ENCODE data around the gene CYS1. TPM values are rescaled to one million over a fixed set of nuclear protein-coding genes. Genes with fewer than 3 reads are reported as not detected.

CYS1 gene
- total RNA-seq, 1 experiment from 2014 or later: 3.7 TPM

DNA sequence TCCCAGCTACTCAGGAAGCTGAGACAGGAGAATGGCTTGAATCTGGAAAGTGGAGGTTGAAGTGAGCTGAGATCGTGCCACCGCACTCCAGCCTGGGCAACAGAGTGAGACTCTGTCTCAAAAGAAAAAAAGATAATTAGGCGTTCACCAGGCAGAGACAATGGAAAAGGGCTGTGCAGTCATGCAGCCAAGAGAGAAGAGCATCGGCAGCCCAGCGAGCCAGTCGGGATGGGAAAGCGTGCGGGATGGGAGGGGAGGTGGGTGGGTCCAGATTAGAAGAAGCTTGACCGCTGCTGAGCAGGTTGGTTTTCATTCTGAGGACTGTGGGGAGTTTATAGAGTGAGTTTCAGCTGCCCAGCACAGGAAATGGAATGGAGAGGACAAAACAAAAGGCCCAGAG, 15.0 kb upstream of the CYS1 start (continued):
- TF ChIP-seq SIN3A (IDR thresholded peaks at IDR 0.05; ENCODE audit: low read depth) (no peak), RAD21 (IDR thresholded peaks at IDR 0.05; ENCODE audit: low read depth) (no peak), YY1 (IDR thresholded peaks at IDR 0.05; ENCODE audit: extremely low read depth, insufficient replicate concordance, low read depth, low read length) (no peak)

- no TSS peak for BruUV-seq (replicated peaks)
- TF ChIP-seq ZFX (IDR thresholded peaks at IDR 0.05): no peak
- no peak for TF ChIP-seq POLR2AphosphoS5 (IDR thresholded peaks at IDR 0.05; ENCODE audit: low read depth, low read length)
- TF ChIP-seq, protein P1, sequence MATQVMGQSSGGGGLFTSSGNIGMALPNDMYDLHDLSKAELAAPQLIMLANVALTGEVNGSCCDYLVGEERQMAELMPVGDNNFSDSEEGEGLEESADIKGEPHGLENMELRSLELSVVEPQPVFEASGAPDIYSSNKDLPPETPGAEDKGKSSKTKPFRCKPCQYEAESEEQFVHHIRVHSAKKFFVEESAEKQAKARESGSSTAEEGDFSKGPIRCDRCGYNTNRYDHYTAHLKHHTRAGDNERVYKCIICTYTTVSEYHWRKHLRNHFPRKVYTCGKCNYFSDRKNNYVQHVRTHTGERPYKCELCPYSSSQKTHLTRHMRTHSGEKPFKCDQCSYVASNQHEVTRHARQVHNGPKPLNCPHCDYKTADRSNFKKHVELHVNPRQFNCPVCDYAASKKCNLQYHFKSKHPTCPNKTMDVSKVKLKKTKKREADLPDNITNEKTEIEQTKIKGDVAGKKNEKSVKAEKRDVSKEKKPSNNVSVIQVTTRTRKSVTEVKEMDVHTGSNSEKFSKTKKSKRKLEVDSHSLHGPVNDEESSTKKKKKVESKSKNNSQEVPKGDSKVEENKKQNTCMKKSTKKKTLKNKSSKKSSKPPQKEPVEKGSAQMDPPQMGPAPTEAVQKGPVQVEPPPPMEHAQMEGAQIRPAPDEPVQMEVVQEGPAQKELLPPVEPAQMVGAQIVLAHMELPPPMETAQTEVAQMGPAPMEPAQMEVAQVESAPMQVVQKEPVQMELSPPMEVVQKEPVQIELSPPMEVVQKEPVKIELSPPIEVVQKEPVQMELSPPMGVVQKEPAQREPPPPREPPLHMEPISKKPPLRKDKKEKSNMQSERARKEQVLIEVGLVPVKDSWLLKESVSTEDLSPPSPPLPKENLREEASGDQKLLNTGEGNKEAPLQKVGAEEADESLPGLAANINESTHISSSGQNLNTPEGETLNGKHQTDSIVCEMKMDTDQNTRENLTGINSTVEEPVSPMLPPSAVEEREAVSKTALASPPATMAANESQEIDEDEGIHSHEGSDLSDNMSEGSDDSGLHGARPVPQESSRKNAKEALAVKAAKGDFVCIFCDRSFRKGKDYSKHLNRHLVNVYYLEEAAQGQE (IDR thresholded peaks at IDR 0.05; ENCODE audit: low read depth): no peak
- TF ChIP-seq ELF1 (IDR thresholded peaks at IDR 0.05; ENCODE audit: borderline replicate concordance, low read depth): no peak
- no peak for TF ChIP-seq RAD21 (IDR thresholded peaks at IDR 0.05; ENCODE audit: low read depth)
- no peak for TF ChIP-seq JUND (IDR thresholded peaks at IDR 0.05)
- TF ChIP-seq EZH2phosphoT487 (IDR thresholded peaks at IDR 0.05; ENCODE audit: borderline replicate concordance): no peak
- no peak for TF ChIP-seq TCF7L2 (IDR thresholded peaks at IDR 0.05; ENCODE audit: borderline replicate concordance, extremely low read depth, insufficient read depth, insufficient read length)
- TF ChIP-seq EGR1 (IDR thresholded peaks at IDR 0.05; ENCODE audit: low read depth): no peak
- TF ChIP-seq, protein P2, sequence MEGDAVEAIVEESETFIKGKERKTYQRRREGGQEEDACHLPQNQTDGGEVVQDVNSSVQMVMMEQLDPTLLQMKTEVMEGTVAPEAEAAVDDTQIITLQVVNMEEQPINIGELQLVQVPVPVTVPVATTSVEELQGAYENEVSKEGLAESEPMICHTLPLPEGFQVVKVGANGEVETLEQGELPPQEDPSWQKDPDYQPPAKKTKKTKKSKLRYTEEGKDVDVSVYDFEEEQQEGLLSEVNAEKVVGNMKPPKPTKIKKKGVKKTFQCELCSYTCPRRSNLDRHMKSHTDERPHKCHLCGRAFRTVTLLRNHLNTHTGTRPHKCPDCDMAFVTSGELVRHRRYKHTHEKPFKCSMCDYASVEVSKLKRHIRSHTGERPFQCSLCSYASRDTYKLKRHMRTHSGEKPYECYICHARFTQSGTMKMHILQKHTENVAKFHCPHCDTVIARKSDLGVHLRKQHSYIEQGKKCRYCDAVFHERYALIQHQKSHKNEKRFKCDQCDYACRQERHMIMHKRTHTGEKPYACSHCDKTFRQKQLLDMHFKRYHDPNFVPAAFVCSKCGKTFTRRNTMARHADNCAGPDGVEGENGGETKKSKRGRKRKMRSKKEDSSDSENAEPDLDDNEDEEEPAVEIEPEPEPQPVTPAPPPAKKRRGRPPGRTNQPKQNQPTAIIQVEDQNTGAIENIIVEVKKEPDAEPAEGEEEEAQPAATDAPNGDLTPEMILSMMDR (IDR thresholded peaks at IDR 0.05 in 2 of 3, conservative IDR thresholded peaks at IDR 0.05 in 1 of 3; ENCODE audit: borderline replicate concordance in 1 of 3, insufficient read depth in 1 of 3, low read depth in 2 of 3, low read length in 2 of 3): no peak
- TF ChIP-seq SP1 (IDR thresholded peaks at IDR 0.05; ENCODE audit: low read depth): no peak
- TF ChIP-seq EZH2 (IDR thresholded peaks at IDR 0.05): no peak
- TF ChIP-seq, protein P3, sequence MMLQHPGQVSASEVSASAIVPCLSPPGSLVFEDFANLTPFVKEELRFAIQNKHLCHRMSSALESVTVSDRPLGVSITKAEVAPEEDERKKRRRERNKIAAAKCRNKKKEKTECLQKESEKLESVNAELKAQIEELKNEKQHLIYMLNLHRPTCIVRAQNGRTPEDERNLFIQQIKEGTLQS (IDR thresholded peaks at IDR 0.05): no peak
- TF ChIP-seq YY1 (IDR thresholded peaks at IDR 0.05; ENCODE audit: extremely low read depth, insufficient replicate concordance, low read depth, low read length): no peak
- no peak for TF ChIP-seq FOSL1 (IDR thresholded peaks at IDR 0.05; ENCODE audit: low read depth)
- no peak for TF ChIP-seq ZBTB33 (IDR thresholded peaks at IDR 0.05; ENCODE audit: extremely low read depth, insufficient replicate concordance, low read length)
Observed at GRCh38 chr2:10094271-10094814, 14.1 kb upstream of the CYS1 start.

More at GRCh38 chr2:10094271-10094814, 14.1 kb upstream of the CYS1 start:
- no peak for ATAC-seq
- Histone ChIP-seq H3K9me2 (ENCODE audit: insufficient read depth) (no peaks in the 10 kb centered on the region), H3K4me1 (ENCODE audit: control insufficient read depth in 1 of 2, insufficient read depth in 2 of 2, low read length in 2 of 2) (peaks cover 3 to 19% of the 10 kb centered on the region in 2 experiments; a peak in 3 of 4 replicates), H3K27me3 (ENCODE audit: insufficient read depth, low read length) (no peaks in the 10 kb centered on the region), H3K27ac (ENCODE audit: low read depth, low read length) (no peak overlapping the region), H4K20me1 (ENCODE audit: insufficient read depth) (no peaks in the 10 kb centered on the region), H3K79me2 (ENCODE audit: insufficient read depth, low read length) (no peaks in the 10 kb centered on the region), H3K9ac (ENCODE audit: low read length) (no peak overlapping the region), H3K4me2 (ENCODE audit: low read length) (no peak overlapping the region), H3K36me3 (ENCODE audit: control insufficient read depth in 1 of 2, insufficient read depth in 2 of 2, low read length in 2 of 2) (no peaks in the 10 kb centered on the region), H3K4me3 (replicated peaks in 1 of 2; ENCODE audit: low read depth in 1 of 2, low read length in 2 of 2) (no peak overlapping the region), H2AFZ (ENCODE audit: low read depth, low read length, poor library complexity, severe bottlenecking) (no peak overlapping the region), H3K9me3 (ENCODE audit: control insufficient read depth in 1 of 2, insufficient read depth in 1 of 2, low read depth in 1 of 2, low read length in 2 of 2) (no peaks in the 10 kb centered on the region)
- RAD21 ChIA-PET (ENCODE audit: low non-redundant PET in 1 of 2, low total read pairs in 2 of 2, uncharacterized antibody in 2 of 2, unreplicated experiment in 2 of 2): interaction anchor here in 1 of 2 experiments (1.0 kb wide), 1 partner anchor 21 kb away, joined by 3 read pairs; no protein-coding TSS in a partner anchor
- no peak for DNase-seq (ENCODE audit: low read depth, low spot score)
- POLR2A ChIA-PET: no interaction called here
- CTCF ChIA-PET: interaction anchor here (0.9 to 5.1 kb wide), 2 partner anchors 22 to 30 kb away, joined by 3 to 91 read pairs; no protein-coding TSS in a partner anchor
- intact Hi-C loops (cut with micrococcal nuclease): no loop called here
